ENCODE data around the gene PRKAR2B.

DNA sequence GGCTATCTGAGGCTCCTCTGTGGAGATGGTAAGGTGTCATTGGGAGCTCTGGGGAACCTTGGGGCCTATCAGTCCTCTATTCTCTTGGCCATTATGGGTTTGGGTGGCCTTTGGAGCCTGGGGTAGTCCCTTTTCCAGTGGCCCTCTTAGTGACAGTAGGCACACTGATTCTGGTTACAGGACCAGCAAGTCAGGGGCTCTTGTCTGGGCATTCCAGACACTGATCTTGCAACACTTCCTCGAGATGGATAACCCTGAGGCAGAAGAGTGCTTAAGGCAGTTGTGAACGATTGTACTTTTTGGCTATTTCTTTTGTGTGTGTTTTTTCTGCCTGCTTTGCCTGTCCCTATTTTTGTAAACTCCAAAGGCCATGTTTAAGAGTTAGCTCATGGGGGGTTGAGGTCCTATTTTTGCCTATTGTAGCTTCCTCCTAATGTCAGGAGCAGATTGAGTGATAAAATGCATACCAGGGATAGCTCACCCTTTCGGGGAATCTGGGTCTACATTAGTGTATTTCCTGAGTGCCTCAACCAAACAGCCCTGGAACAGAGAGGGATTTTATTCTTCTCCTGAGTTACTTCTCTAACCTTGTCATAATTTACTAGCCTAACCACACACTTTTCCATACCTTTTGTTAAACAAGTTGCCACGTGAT is 61.2 kb downstream of the PRKAR2B start:
- TF ChIP-seq, protein P1, sequence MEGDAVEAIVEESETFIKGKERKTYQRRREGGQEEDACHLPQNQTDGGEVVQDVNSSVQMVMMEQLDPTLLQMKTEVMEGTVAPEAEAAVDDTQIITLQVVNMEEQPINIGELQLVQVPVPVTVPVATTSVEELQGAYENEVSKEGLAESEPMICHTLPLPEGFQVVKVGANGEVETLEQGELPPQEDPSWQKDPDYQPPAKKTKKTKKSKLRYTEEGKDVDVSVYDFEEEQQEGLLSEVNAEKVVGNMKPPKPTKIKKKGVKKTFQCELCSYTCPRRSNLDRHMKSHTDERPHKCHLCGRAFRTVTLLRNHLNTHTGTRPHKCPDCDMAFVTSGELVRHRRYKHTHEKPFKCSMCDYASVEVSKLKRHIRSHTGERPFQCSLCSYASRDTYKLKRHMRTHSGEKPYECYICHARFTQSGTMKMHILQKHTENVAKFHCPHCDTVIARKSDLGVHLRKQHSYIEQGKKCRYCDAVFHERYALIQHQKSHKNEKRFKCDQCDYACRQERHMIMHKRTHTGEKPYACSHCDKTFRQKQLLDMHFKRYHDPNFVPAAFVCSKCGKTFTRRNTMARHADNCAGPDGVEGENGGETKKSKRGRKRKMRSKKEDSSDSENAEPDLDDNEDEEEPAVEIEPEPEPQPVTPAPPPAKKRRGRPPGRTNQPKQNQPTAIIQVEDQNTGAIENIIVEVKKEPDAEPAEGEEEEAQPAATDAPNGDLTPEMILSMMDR (IDR thresholded peaks at IDR 0.05), result no peak
- TF ChIP-seq POLR2AphosphoS5 (IDR thresholded peaks at IDR 0.05; ENCODE audit: low read depth, low read length) (no peak), TAF1 (IDR thresholded peaks at IDR 0.05; ENCODE audit: borderline replicate concordance, low read depth, low read length) (no peak), YY1 (IDR thresholded peaks at IDR 0.05; ENCODE audit: low read depth) (no peak), EP300 (IDR thresholded peaks at IDR 0.05; ENCODE audit: borderline replicate concordance in 1 of 2, low read depth in 1 of 2, low read length in 1 of 2) (no peak), JUND (IDR thresholded peaks at IDR 0.05) (no peak), RAD21 (IDR thresholded peaks at IDR 0.05; ENCODE audit: low read length) (no peak), SIN3A (IDR thresholded peaks at IDR 0.05; ENCODE audit: borderline replicate concordance, low read depth, low read length) (no peak), TCF12 (IDR thresholded peaks at IDR 0.05) (no peak), RCOR1 (IDR thresholded peaks at IDR 0.05; ENCODE audit: low read length) (no peak), ELF1 (IDR thresholded peaks at IDR 0.05) (no peak), FOXM1 (IDR thresholded peaks at IDR 0.05; ENCODE audit: low read depth) (no peak)
- TF ChIP-seq, protein P2, sequence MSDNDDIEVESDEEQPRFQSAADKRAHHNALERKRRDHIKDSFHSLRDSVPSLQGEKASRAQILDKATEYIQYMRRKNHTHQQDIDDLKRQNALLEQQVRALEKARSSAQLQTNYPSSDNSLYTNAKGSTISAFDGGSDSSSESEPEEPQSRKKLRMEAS (IDR thresholded peaks at IDR 0.05; ENCODE audit: low read depth), result no peak
- TF ChIP-seq, protein P3, sequence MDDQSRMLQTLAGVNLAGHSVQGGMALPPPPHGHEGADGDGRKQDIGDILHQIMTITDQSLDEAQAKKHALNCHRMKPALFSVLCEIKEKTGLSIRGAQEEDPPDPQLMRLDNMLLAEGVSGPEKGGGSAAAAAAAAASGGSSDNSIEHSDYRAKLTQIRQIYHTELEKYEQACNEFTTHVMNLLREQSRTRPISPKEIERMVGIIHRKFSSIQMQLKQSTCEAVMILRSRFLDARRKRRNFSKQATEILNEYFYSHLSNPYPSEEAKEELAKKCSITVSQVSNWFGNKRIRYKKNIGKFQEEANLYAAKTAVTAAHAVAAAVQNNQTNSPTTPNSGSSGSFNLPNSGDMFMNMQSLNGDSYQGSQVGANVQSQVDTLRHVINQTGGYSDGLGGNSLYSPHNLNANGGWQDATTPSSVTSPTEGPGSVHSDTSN (IDR thresholded peaks at IDR 0.05), result 0 out of 2 replicates have a peak, but pooled peaks have one; percentile 10

All from SK-N-SH (cell line).